Stomach (tissue), 4 donors: ENCODE results near the gene PARD3.

Experiments used
- CTCF ChIP-seq, 7 experiments: fragments of 450-650 bp in 4 of 7; fragments of 200-600 bp in 3 of 7; sonication (generic) in 3 of 7; IDR thresholded peaks; one replicate each; pipeline ENCODE4 v1.5.1; 2016 to 2019; ENCODE audit warnings: antibody characterized with exemption in 7 of 7, control low read depth in 2 of 7, mild to moderate bottlenecking in 1 of 7
- POLR2A ChIP-seq, 4 donors: fragments of 450-650 bp; IDR thresholded peaks; one replicate each; pipeline ENCODE4 v1.6.1; 2016; ENCODE audit warnings: antibody characterized with exemption in 4 of 4, control low read depth in 2 of 4, mild to moderate bottlenecking in 1 of 4, moderate library complexity in 1 of 4

- no peak for TF ChIP-seq CTCF (IDR thresholded peaks at IDR 0.05)
- no peak for TF ChIP-seq POLR2A (IDR thresholded peaks at IDR 0.05)
Observed at GRCh38 chr10:34826857-34827766, 12.0 kb upstream of the PARD3 start.
